GM10248 (cell line): ENCODE data around the gene CD93.

Source experiments
- CTCF ChIA-PET: fragments of 300-600 bp; sonication (Branson Sonifier 250); formaldehyde crosslinking; extraction: SDS; loops from one replicate; lab custom pipeline; 2021; ENCODE audit warnings: antibody characterized with exemption; lab: Yijun Ruan, JAX
- POLR2A ChIA-PET: fragments of 350-650 bp; sonication (Branson Sonifier 250); formaldehyde crosslinking; extraction: SDS; loops from one replicate; lab custom pipeline; 2020; ENCODE audit warnings: antibody characterized with exemption; lab: Yijun Ruan, JAX
- DNase-seq: peaks from one replicate; pipeline ENCODE4 v3.0.0; 2012; ENCODE audit errors: extremely low spot score
- CTCF ChIP-seq: IDR thresholded peaks from 2 replicates; pipeline ENCODE4 v1.5.1; 2012; ENCODE audit warnings: mild to moderate bottlenecking, low read depth; ENCODE audit errors: extremely low read depth, missing control alignments, control extremely low read depth

The CD93 gene

GRCh38 chr20:23082846-23083552 lies 3.1 kb downstream of the CD93 start:
- TF ChIP-seq CTCF: no peak
- no peak for DNase-seq
- ChIA-PET CTCF (interaction anchor here (1.0 kb wide), 1 partner anchor 37 kb away, joined by 3 read pairs; no protein-coding TSS in a partner anchor), POLR2A (no interaction called here)

DNA sequence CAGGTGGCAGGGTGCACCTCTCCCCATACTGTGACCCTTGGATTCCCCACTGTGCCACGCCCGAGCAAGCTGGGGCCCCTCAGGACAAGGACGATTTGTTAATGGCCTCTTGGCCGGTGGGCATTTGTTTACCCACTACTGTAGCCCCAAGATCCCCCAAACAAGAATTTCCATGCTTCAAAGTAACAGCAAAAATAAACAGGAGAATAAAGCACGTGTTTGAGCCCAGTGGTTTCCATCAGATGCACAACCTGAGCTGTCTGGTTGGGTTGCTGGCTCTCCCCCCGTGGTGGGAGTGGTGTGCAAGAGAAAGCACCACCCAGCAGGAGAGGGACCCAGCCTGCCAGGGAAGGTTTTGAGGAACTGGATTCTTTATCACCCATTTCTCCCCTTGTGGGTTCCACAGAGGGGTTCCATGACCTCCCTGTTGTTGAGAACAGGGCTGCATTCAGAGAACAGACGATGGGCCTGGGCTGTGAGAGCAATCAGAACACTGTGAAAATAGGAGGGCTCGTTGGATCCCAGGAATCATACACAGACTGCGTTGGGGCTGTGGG lies 4.8 kb downstream of the CD93 start:
- DNase-seq: no peak
- TF ChIP-seq CTCF: no peak
- ChIA-PET POLR2A (no interaction called here), CTCF (no interaction called here)

- POLR2A ChIA-PET: no interaction called here
- CTCF ChIA-PET: interaction anchor here (1.4 kb wide), 1 partner anchor 15 kb away, joined by 5 read pairs; no protein-coding TSS in a partner anchor
- TF ChIP-seq CTCF: no peak
- DNase-seq: no peak
Measured at GRCh38 chr20:23080521-23080920, 5.6 kb downstream of the CD93 start.

GRCh38 chr20:23079926-23080325 lies 6.2 kb downstream of the CD93 start:
- DNase-seq: no peak
- ChIA-PET POLR2A (no interaction called here), CTCF (interaction anchor here (1.0 to 1.4 kb wide), 3 partner anchors 16 to 29 kb away, joined by 3 to 5 read pairs (median 3); no protein-coding TSS in a partner anchor)
- no peak for TF ChIP-seq CTCF

DNA sequence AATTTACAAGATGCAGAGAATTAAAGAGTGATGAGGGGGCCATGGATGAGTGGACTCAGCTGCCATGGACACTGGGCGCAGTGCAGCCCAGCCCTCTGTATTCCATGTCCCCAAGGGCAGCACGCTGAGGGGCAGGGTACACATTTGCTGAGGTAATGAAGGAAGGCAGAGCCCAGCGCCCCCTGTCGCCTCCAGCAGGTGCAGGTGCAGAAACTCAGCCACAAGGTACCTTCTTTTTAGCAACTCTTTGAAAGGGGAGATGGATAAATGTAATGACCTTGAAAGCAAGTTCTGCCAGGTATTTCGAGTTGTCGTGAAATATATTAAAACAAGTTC lies 7.1 kb downstream of the CD93 start:
- no peak for TF ChIP-seq CTCF
- ChIA-PET POLR2A (no interaction called here), CTCF (interaction anchor here (1.0 to 2.5 kb wide), 4 partner anchors 15 to 28 kb away, joined by 3 to 9 read pairs (median 4); no protein-coding TSS in a partner anchor)
- DNase-seq: no peak

GRCh38 chr20:23078351-23079015 lies 7.6 kb downstream of the CD93 start:
- CTCF ChIA-PET: interaction anchor here (2.5 kb wide), 1 partner anchor 14 kb away, joined by 9 read pairs; no protein-coding TSS in a partner anchor

More at GRCh38 chr20:23078351-23079015, 7.6 kb downstream of the CD93 start:
- no peak for DNase-seq
- POLR2A ChIA-PET: no interaction called here
- TF ChIP-seq CTCF: no peak
